Hepatocyte (in vitro differentiated cells): ENCODE measurements around the gene THEMIS2. TPM values are rescaled to one million over a fixed set of nuclear protein-coding genes. Genes with fewer than 3 reads are reported as not detected.

ENCODE experiments used
- DNase-seq: peaks from one replicate; pipeline ENCODE4 v3.0.0-alpha.2; 2016; ENCODE audit warnings: low spot score
- H2AFZ ChIP-seq: fragments of 200-600 bp; sonication (generic); 2 replicates; pipeline ENCODE4 v1.6.0; 2016; ENCODE audit warnings: antibody characterized with exemption, mild to moderate bottlenecking
- H3K27ac ChIP-seq: fragments of 200-600 bp; sonication (generic); 2 replicates; pipeline ENCODE4 v1.5.1; 2016; ENCODE audit warnings: mild to moderate bottlenecking
- H3K27me3 ChIP-seq: fragments of 200-600 bp; sonication (generic); 2 replicates; pipeline ENCODE4 v1.6.1; 2016
- H3K36me3 ChIP-seq: fragments of 200-600 bp; sonication (generic); replicated peaks from 2 replicates; pipeline ENCODE4 v1.5.1; 2016; ENCODE audit warnings: low read depth; ENCODE audit not compliant: insufficient read depth
- H3K4me1 ChIP-seq: fragments of 200-600 bp; sonication (generic); 2 replicates; pipeline ENCODE4 v1.5.1; 2016; ENCODE audit warnings: mild to moderate bottlenecking, moderate library complexity; ENCODE audit not compliant: insufficient read depth
- H3K4me2 ChIP-seq: fragments of 200-600 bp; sonication (generic); 2 replicates; pipeline ENCODE4 v1.6.0; 2016
- H3K4me3 ChIP-seq: fragments of 200-600 bp; sonication (generic); 2 replicates; pipeline ENCODE4 v1.5.1; 2016; ENCODE audit warnings: mild to moderate bottlenecking
- H3K79me2 ChIP-seq: fragments of 200-600 bp; sonication (generic); 2 replicates; pipeline ENCODE4 v1.6.0; 2017; ENCODE audit warnings: mild to moderate bottlenecking
- H3K9me2 ChIP-seq: fragments of 200-600 bp; sonication (generic); replicated peaks from 2 replicates; pipeline ENCODE4 v1.6.0; 2017; ENCODE audit warnings: mild to moderate bottlenecking; ENCODE audit not compliant: insufficient read depth
- H3K9me3 ChIP-seq: fragments of 200-600 bp; sonication (generic); 2 replicates; pipeline ENCODE4 v1.5.1; 2016; ENCODE audit warnings: low read depth, mild to moderate bottlenecking
- H4K20me1 ChIP-seq: fragments of 200-600 bp; sonication (generic); 2 replicates; pipeline ENCODE4 v1.6.0; 2016; ENCODE audit warnings: mild to moderate bottlenecking; ENCODE audit not compliant: insufficient read depth, poor library complexity, severe bottlenecking
- EZH2 ChIP-seq: fragments of 200-600 bp; sonication (generic); IDR thresholded peaks from 2 replicates; pipeline ENCODE4 v1.6.1; 2016; ENCODE audit warnings: antibody characterized with exemption, mild to moderate bottlenecking, borderline replicate concordance
- EZH2phosphoT487 ChIP-seq: fragments of 200-600 bp; sonication (generic); IDR thresholded peaks from one replicate; pipeline ENCODE4 v1.6.1; 2018; ENCODE audit warnings: antibody characterized with exemption, mild to moderate bottlenecking, low read depth, moderate library complexity; ENCODE audit not compliant: unreplicated experiment, severe bottlenecking
- WGBS: methylation state at CpG from one replicate; pipeline ENCODE4 v1.1.6; 2016; ENCODE audit warnings: low lambda C conversion rate; ENCODE audit errors: missing lambda C conversion rate; 5-methylcytosine and 5-hydroxymethylcytosine counted together
- polyA plus RNA-seq: library from polyadenylated mRNA; unstranded; fragments of >200 nt; fragmentation: Nextera tagmentation; extraction: Ambion mirVana; gene quantifications from 2 replicates; pipeline ENCODE4 v1.2.1, GENCODE V29; 2016
- total RNA-seq: library from RNA; depleted of rRNA; stranded (reverse); fragments of >200 nt; gene quantifications from 2 replicates; pipeline ENCODE4 v1.2.3, GENCODE V29; 2014
- TF ChIP-seq, protein P1 (sequence below): fragments of 200-600 bp; sonication (generic); IDR thresholded peaks from 2 replicates; pipeline ENCODE4 v1.5.1; 2016; ENCODE audit warnings: antibody characterized with exemption, mild to moderate bottlenecking; ENCODE audit not compliant: poor library complexity

The THEMIS2 gene
- total and polyA plus RNA-seq, 2 experiments from 2014 or later: 1.2 TPM; not detected in 1

DNA sequence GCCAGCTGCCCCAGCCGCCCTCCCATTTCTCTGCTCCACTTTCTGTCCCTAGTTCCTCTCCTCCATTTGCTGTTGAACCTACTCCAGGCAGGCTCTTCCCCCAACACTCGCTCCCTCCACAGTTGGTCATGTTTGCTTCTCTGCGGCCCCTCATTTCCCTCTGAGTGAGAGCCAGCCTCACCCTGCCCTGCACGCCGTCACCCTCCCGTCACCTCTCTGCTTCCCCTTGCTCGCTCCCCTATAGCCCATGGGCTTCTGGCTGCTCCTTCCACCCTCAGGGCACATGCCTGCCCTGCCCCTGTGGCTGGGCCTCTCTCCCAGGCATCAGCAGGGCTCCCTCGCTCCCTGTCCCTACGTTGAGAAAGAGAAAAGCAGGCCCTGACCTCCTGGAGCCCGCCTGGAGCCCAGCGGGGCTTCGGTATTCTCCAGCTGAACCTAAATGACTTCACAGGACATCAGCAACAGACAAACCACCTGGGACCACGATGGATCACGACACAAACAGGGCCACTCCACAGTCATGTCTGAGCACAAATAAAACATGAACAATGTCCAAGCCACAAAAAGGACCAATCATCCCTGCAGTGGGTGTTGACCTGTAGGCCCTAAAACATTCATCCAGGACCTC is 13.3 kb upstream of the THEMIS2 start:
- no peaks in the 10 kb centered on the region for H3K9me2 ChIP-seq
- no peak for DNase-seq
- no peak overlapping the region for H2AFZ ChIP-seq
- H3K36me3 ChIP-seq: no peaks in the 10 kb centered on the region
- no peaks in the 10 kb centered on the region for H3K4me1 ChIP-seq
- no peaks in the 10 kb centered on the region for H3K9me3 ChIP-seq
- TF ChIP-seq EZH2: no peak
- no peaks in the 10 kb centered on the region for H4K20me1 ChIP-seq
- no peak overlapping the region for H3K27ac ChIP-seq
- H3K27me3 ChIP-seq: no peaks in the 10 kb centered on the region
- no peaks in the 10 kb centered on the region for H3K79me2 ChIP-seq
- WGBS: 88% methylated on average over 14 of the region's 14 CpGs
- no peak overlapping the region for H3K4me3 ChIP-seq
- H3K4me2 ChIP-seq: no peak overlapping the region

GRCh38 chr1:27861436-27861835 is 10.9 kb upstream of the THEMIS2 start:
- Histone ChIP-seq H3K4me1 (no peaks in the 10 kb centered on the region), H3K4me3 (no peak overlapping the region), H3K9me2 (no peaks in the 10 kb centered on the region), H3K36me3 (no peaks in the 10 kb centered on the region), H2AFZ (no peak overlapping the region), H3K27ac (no peak overlapping the region), H4K20me1 (no peaks in the 10 kb centered on the region), H3K9me3 (no peaks in the 10 kb centered on the region), H3K79me2 (no peaks in the 10 kb centered on the region), H3K27me3 (no peaks in the 10 kb centered on the region), H3K4me2 (no peak overlapping the region)
- WGBS: 97% methylated on average over 10 of the region's 10 CpGs
- no peak for DNase-seq
- TF ChIP-seq, protein P1, sequence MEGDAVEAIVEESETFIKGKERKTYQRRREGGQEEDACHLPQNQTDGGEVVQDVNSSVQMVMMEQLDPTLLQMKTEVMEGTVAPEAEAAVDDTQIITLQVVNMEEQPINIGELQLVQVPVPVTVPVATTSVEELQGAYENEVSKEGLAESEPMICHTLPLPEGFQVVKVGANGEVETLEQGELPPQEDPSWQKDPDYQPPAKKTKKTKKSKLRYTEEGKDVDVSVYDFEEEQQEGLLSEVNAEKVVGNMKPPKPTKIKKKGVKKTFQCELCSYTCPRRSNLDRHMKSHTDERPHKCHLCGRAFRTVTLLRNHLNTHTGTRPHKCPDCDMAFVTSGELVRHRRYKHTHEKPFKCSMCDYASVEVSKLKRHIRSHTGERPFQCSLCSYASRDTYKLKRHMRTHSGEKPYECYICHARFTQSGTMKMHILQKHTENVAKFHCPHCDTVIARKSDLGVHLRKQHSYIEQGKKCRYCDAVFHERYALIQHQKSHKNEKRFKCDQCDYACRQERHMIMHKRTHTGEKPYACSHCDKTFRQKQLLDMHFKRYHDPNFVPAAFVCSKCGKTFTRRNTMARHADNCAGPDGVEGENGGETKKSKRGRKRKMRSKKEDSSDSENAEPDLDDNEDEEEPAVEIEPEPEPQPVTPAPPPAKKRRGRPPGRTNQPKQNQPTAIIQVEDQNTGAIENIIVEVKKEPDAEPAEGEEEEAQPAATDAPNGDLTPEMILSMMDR: no peak
- no peak for TF ChIP-seq EZH2phosphoT487
- no peak for TF ChIP-seq EZH2

GRCh38 chr1:27862004-27862403 is 10.3 kb upstream of the THEMIS2 start:
- WGBS: 88% methylated on average over 3 of the region's 3 CpGs
- Histone ChIP-seq H3K79me2 (no peaks in the 10 kb centered on the region), H4K20me1 (no peaks in the 10 kb centered on the region), H3K27me3 (no peaks in the 10 kb centered on the region), H3K9me2 (no peaks in the 10 kb centered on the region), H3K4me2 (no peak overlapping the region), H3K4me3 (no peak overlapping the region), H2AFZ (no peak overlapping the region), H3K9me3 (no peaks in the 10 kb centered on the region), H3K36me3 (no peaks in the 10 kb centered on the region), H3K27ac (no peak overlapping the region), H3K4me1 (no peaks in the 10 kb centered on the region)
- TF ChIP-seq EZH2phosphoT487: no peak
- TF ChIP-seq, protein P1: no peak
- TF ChIP-seq EZH2: no peak
- DNase-seq: no peak

DNA sequence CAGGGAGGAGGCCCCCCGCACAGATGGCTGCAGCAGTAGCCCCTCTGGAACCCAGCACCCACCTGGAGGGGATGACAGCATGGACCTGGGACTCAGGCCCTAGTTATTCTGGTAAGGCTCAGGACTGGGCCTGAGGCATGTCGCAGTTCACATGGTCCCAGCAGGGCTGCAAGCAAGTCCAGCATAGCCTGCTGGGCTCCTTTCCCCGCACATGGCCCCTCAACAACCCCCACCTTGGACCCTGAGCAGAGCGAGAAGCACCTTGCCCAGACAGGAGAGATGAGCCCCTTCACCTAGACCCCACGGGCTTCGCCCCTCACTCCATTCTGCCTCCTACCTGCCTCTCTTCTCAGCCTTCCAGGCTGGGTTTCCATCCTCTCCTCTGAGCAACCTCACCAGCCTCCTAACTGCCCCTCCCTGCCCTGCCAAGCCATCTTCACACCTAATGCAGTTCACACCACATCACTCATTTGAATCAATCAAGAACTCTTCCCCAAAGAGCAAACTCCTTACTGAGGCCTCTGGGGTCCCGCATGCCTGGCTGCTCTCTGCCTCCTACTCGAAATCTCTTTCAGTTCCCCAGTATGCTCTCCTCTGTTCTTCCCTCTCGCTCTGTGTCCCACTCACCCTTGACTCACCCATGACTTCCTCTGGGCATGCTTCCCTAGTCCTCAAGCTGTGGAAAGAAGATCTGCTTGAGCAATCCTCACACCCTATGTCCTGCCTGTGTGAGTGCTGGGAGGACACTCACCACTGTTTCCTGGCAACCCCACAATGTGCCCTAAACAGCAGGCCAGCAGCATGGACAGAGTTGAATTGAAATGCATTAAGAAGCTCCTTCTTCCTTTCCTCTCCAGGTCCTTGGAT is 9.4 kb upstream of the THEMIS2 start:
- no peak overlapping the region for H3K4me2 ChIP-seq
- TF ChIP-seq, protein P1: no peak
- no peak for TF ChIP-seq EZH2
- no peak for TF ChIP-seq EZH2phosphoT487
- no peak overlapping the region for H2AFZ ChIP-seq
- no peaks in the 10 kb centered on the region for H3K36me3 ChIP-seq
- H3K9me3 ChIP-seq: no peaks in the 10 kb centered on the region
- H3K27ac ChIP-seq: no peak overlapping the region
- H4K20me1 ChIP-seq: no peaks in the 10 kb centered on the region
- no peaks in the 10 kb centered on the region for H3K9me2 ChIP-seq
- DNase-seq: peak; percentile 61
- no peaks in the 10 kb centered on the region for H3K4me1 ChIP-seq
- no peaks in the 10 kb centered on the region for H3K27me3 ChIP-seq
- H3K4me3 ChIP-seq: no peak overlapping the region
- H3K79me2 ChIP-seq: no peaks in the 10 kb centered on the region
- 84% methylated on average over 9 of the region's 9 CpGs for WGBS
